Lung (tissue), 12 donors: Measurements from ENCODE around the gene COL25A1. TPM values are rescaled to one million over a fixed set of nuclear protein-coding genes. Genes with fewer than 3 reads are reported as not detected.

Experiments used
- ATAC-seq: fragments of 200-7000 bp; cut with Tn5 transposase; one replicate; pipeline ENCODE4 v1.9.1; 2020; ENCODE audit warnings: moderate number of reproducible peaks; ENCODE audit not compliant: insufficient read depth, low FRiP score
- DNase-seq, 3 donors: peaks; one replicate each; pipeline ENCODE4 v3.0.0-alpha.2; 2013 to 2017
- H3K27ac ChIP-seq, 2 donors: one replicate each; pipeline ENCODE4 v1.5.1; 2013; ENCODE audit warnings: mild to moderate bottlenecking in 2 of 2, moderate library complexity in 2 of 2, control low read depth in 1 of 2, inconsistent platforms in 1 of 2, low read depth in 1 of 2, low read length in 1 of 2
- H3K27me3 ChIP-seq, 3 donors: one replicate each; pipeline ENCODE4 v1.5.1; 2013; ENCODE audit warnings: low read length in 2 of 3; ENCODE audit not compliant: control insufficient read depth in 3 of 3, insufficient read depth in 3 of 3
- H3K36me3 ChIP-seq, 4 donors: one replicate each; pipeline ENCODE4 v1.5.1; 2013; ENCODE audit warnings: low read length in 4 of 4, mild to moderate bottlenecking in 1 of 4, moderate library complexity in 1 of 4; ENCODE audit not compliant: control insufficient read depth in 4 of 4, insufficient read depth in 4 of 4
- H3K4me1 ChIP-seq, 5 donors: one replicate each; pipeline ENCODE4 v1.5.1; 2013; ENCODE audit warnings: low read length in 5 of 5, mild to moderate bottlenecking in 2 of 5, moderate library complexity in 1 of 5; ENCODE audit not compliant: control insufficient read depth in 5 of 5, insufficient read depth in 5 of 5
- H3K4me3 ChIP-seq: one replicate; pipeline ENCODE4 v1.5.1; 2013; ENCODE audit warnings: mild to moderate bottlenecking, control low read depth, moderate library complexity
- H3K9ac ChIP-seq, 2 donors: one replicate each; pipeline ENCODE4 v1.5.1; 2013; ENCODE audit warnings: low read length in 2 of 2, control low read depth in 1 of 2; ENCODE audit not compliant: insufficient read depth in 1 of 2
- H3K9me3 ChIP-seq, 4 donors: one replicate each; pipeline ENCODE4 v1.5.1; 2013; ENCODE audit warnings: low read length in 3 of 4, mild to moderate bottlenecking in 1 of 4, moderate library complexity in 1 of 4; ENCODE audit not compliant: control insufficient read depth in 4 of 4, insufficient read depth in 3 of 4
- WGBS, 2 donors: extraction: QIAGEN DNeasy Blood & Tissue Kit; methylation state at CpG; one replicate each; pipeline ENCODE4 v1.1.7; 2013; 5-methylcytosine and 5-hydroxymethylcytosine counted together
- polyA plus RNA-seq, 2 donors: library from polyadenylated mRNA; stranded (reverse); fragments of 200-250 nt; gene quantifications; one replicate each; pipeline ENCODE4 v1.2.1, GENCODE V29; 2013
- total RNA-seq, 2 donors: library from RNA; depleted of rRNA in 1 of 2; stranded (reverse); fragments of >200 nt in 1 of 2; gene quantifications; one replicate each; pipeline ENCODE4 v1.2.1, GENCODE V29; 2014 to 2021
- TF ChIP-seq, protein P1 (sequence below): IDR thresholded peaks from 2 replicates; pipeline ENCODE4 v1.5.1; 2012; ENCODE audit warnings: mild to moderate bottlenecking; ENCODE audit errors: control extremely low read depth, extremely low read depth
- donor health status: control.
- donor health status: control.
- donor health status: Bipolar disorder and iron deficiency.
- donor health status: healthy.
- donor health status: DM: yes; HTN: yes; CAD: no.

COL25A1 gene
- total and polyA plus RNA-seq, 4 donors: 0.06 to 3.5 (median 1.8) TPM

DNA sequence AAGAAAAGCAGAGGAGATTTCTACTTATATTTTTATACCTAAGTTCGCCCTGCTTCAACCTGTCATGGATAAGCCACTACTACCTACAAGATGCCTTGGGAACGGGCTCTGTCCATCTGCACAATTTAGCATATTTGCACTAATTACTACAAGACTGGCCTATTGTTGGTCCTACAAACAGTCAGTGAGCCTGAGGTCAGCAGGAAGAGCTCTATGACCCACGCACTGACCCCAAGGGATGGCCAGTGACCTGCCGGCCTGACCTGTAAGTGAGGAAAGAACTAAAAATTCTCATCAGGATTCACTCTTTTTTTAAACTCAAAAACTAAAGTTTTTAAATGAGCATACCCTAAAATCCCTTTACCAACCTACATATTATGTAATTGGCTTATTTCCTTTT is 142.0 kb downstream of the COL25A1 start:
- ATAC-seq: no peak
- DNase-seq: no peak
- no peak overlapping the region for H3K27ac ChIP-seq
- H3K9ac ChIP-seq: no peak overlapping the region
- no peaks in the 10 kb centered on the region for H3K36me3 ChIP-seq
- H3K4me1 ChIP-seq: no peaks in the 10 kb centered on the region
- peaks cover 0 to 2% (median 0%) of the 10 kb centered on the region in 3 donors for H3K27me3 ChIP-seq
- peaks cover 0 to 1% (median 0%) of the 10 kb centered on the region in 4 donors for H3K9me3 ChIP-seq
- TF ChIP-seq, protein P1, sequence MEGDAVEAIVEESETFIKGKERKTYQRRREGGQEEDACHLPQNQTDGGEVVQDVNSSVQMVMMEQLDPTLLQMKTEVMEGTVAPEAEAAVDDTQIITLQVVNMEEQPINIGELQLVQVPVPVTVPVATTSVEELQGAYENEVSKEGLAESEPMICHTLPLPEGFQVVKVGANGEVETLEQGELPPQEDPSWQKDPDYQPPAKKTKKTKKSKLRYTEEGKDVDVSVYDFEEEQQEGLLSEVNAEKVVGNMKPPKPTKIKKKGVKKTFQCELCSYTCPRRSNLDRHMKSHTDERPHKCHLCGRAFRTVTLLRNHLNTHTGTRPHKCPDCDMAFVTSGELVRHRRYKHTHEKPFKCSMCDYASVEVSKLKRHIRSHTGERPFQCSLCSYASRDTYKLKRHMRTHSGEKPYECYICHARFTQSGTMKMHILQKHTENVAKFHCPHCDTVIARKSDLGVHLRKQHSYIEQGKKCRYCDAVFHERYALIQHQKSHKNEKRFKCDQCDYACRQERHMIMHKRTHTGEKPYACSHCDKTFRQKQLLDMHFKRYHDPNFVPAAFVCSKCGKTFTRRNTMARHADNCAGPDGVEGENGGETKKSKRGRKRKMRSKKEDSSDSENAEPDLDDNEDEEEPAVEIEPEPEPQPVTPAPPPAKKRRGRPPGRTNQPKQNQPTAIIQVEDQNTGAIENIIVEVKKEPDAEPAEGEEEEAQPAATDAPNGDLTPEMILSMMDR: no peak
- no peak overlapping the region for H3K4me3 ChIP-seq
- 90 to 92% methylated on average over 4 of the region's 4 CpGs for WGBS, 2 donors

DNA sequence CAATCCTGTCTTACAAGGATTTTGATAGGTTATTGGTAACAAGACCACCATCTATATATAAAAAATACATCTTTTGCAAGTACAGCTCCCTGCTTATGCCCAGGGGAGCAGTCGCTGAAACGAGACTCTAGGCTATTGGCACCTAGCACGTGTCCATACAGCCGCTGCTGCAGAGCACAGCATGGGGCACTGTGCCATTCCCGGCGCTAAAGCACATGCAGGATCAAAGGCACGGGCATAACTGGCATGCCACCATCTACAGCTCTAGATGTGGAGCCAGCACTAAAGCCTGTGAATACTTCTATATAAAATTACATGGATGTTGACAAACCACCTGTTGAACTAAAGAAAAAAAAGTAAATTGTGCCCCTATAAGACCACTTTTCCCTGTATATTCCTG is 144.8 kb downstream of the COL25A1 start:
- TF ChIP-seq, protein P1: no peak
- no peak for DNase-seq

DNA sequence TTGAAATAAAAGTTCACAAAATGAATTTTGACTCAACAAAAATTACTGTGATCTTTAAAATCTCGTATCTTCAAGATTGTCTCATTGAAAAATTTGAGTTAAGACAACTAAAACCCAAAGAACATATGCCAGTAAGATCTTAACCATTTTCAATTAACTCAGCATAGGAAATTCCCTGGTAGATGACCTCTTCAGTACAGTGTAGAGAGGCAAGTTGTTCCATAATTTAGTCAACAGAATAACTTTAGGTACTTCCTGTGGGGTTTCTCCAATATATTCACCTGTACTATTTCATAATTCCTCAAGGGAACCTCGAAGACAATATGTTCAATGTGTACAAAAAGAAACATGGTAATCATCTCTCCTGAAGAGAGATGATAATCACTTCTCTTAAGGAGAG is 145.3 kb downstream of the COL25A1 start:
- peaks cover 0 to 2% (median 0%) of the 10 kb centered on the region in 3 donors for H3K27me3 ChIP-seq
- DNase-seq (no peak), ATAC-seq (no peak)
- peaks cover 0 to 1% (median 0%) of the 10 kb centered on the region in 4 donors for H3K9me3 ChIP-seq
- H3K36me3 ChIP-seq: no peaks in the 10 kb centered on the region
- no peak overlapping the region for H3K4me3 ChIP-seq
- no peaks in the 10 kb centered on the region for H3K4me1 ChIP-seq
- no peak overlapping the region for H3K9ac ChIP-seq
- 85 to 89% methylated on average over 2 of the region's 2 CpGs for WGBS, 2 donors
- H3K27ac ChIP-seq: no peak overlapping the region
- TF ChIP-seq, protein P1: no peak

More for the DNA sequence above, 144.8 kb downstream of the COL25A1 start:
- no peaks in the 10 kb centered on the region for H3K36me3 ChIP-seq
- peaks cover 0 to 1% (median 0%) of the 10 kb centered on the region in 4 donors for H3K9me3 ChIP-seq
- peaks cover 0 to 2% (median 0%) of the 10 kb centered on the region in 3 donors for H3K27me3 ChIP-seq
- no peak for ATAC-seq
- no peak overlapping the region for H3K4me3 ChIP-seq
- H3K9ac ChIP-seq: no peak overlapping the region
- no peak overlapping the region for H3K27ac ChIP-seq
- no peaks in the 10 kb centered on the region for H3K4me1 ChIP-seq
- 92 to 94% methylated on average over 7 of the region's 7 CpGs for WGBS, 2 donors

DNA sequence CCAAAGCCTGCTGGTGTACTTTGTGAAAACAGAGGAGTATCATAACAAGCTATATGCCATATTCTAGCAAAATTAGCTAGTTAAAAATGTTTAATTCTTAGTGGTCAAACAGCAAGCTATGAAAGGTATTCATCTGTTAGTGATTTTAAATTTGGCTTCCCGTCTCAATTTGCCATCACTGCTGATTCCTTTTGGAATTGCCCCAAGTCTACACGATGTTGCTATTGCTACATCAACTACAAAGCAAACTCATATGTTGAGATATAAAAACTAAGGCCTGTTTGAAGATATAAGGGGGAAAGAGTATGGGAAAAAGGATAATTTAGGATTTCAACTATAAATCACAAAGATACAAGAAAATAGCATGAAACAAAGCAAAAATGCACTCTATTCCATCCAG is 146.1 kb downstream of the COL25A1 start:
- ATAC-seq (no peak), DNase-seq (peak in 2 of 3 donors; percentile 36 to 57)
- Histone ChIP-seq H3K4me1 (no peaks in the 10 kb centered on the region), H3K27ac (no peak overlapping the region), H3K27me3 (peaks cover 0 to 2% (median 0%) of the 10 kb centered on the region in 3 donors), H3K4me3 (no peak overlapping the region), H3K36me3 (no peaks in the 10 kb centered on the region), H3K9me3 (peaks cover 0 to 1% (median 0%) of the 10 kb centered on the region in 4 donors), H3K9ac (no peak overlapping the region)
- WGBS, 2 donors: 66 to 77% methylated on average over 2 of the region's 2 CpGs
- TF ChIP-seq, protein P1: no peak
